Small intestine (tissue), 7 donors: Measurements from ENCODE around the gene GNAS-AS1. TPM values are rescaled to one million over a fixed set of nuclear protein-coding genes. Genes with fewer than 3 reads are reported as not detected.

Source experiments
- DNase-seq, 2 donors: peaks; one replicate each; pipeline versions ENCODE4 v3.0.0 to v3.0.0-alpha.2; 2013
- FAIRE-seq: peaks from 2 replicates; lab custom pipeline; 2012; peaks lifted over from hg19 to GRCh38; lab: Jason Lieb, UNC
- H3K27ac ChIP-seq, 3 donors: one replicate each; pipeline ENCODE4 v1.5.1; 2013; ENCODE audit warnings: low read length in 2 of 3, mild to moderate bottlenecking in 2 of 3, control low read depth in 1 of 3, inconsistent platforms in 1 of 3, low read depth in 1 of 3, moderate library complexity in 1 of 3
- H3K27me3 ChIP-seq, 3 donors: one replicate each; pipeline ENCODE4 v1.6.1; 2013; ENCODE audit warnings: low read length in 3 of 3, inconsistent platforms in 1 of 3; ENCODE audit not compliant: control insufficient read depth in 3 of 3, insufficient read depth in 3 of 3
- H3K36me3 ChIP-seq, 3 donors: one replicate each; pipeline ENCODE4 v1.6.1; 2013; ENCODE audit warnings: low read length in 3 of 3, inconsistent platforms in 1 of 3, low read depth in 1 of 3, mild to moderate bottlenecking in 1 of 3, moderate library complexity in 1 of 3; ENCODE audit not compliant: control insufficient read depth in 3 of 3, insufficient read depth in 2 of 3
- H3K4me1 ChIP-seq, 3 donors: one replicate each; pipeline ENCODE4 v1.6.1; 2013; ENCODE audit warnings: low read length in 2 of 3, inconsistent platforms in 1 of 3, low read depth in 1 of 3, mild to moderate bottlenecking in 1 of 3, moderate library complexity in 1 of 3; ENCODE audit not compliant: control insufficient read depth in 3 of 3, insufficient read depth in 2 of 3
- H3K4me3 ChIP-seq, 3 donors: one replicate each; pipeline ENCODE4 v1.5.1; 2013; ENCODE audit warnings: low read length in 3 of 3, control low read depth in 1 of 3, inconsistent platforms in 1 of 3, low read depth in 1 of 3, mild to moderate bottlenecking in 1 of 3, moderate library complexity in 1 of 3
- H3K9me3 ChIP-seq, 2 donors: one replicate each; pipeline ENCODE4 v1.6.1; 2013; ENCODE audit warnings: low read depth in 1 of 2, low read length in 1 of 2; ENCODE audit not compliant: control insufficient read depth in 2 of 2, insufficient read depth in 1 of 2
- WGBS, 3 donors: extraction: QIAGEN DNeasy Blood & Tissue Kit; methylation state at CpG; one replicate each; pipeline ENCODE4 v1.1.7; 2013; 5-methylcytosine and 5-hydroxymethylcytosine counted together
- polyA plus RNA-seq, 4 donors: library from polyadenylated mRNA; stranded (reverse) in 3 of 4; unstranded in 1 of 4; fragments of 200-250 nt in 3 of 4; fragments of 120-200 nt in 1 of 4; gene quantifications; one replicate each; pipeline versions ENCODE4 v1.2.1 to v1.2.3, GENCODE V29; 2013
- donor health status: healthy with polysubstance abuse.
- donor health status: control.
- donor health status: control.
- donor health status: Bipolar disorder and iron deficiency.
- donor health status: healthy.

The GNAS-AS1 gene
- polyA plus RNA-seq, 4 donors, result 0.37 to 0.38 TPM; not detected in 2

GRCh38 chr20:58851221-58851968 is 693 bp upstream of the GNAS-AS1 start:
- FAIRE-seq (no peak), DNase-seq (peak in 1 of 2 donors; percentile 33)
- WGBS, 3 donors, result 47 to 72% (median 48%) methylated on average over 32 to 41 of the region's 41 CpGs
- peaks cover 0 to 50% (median 25%) of the 10 kb centered on the region in 3 donors for H3K27me3 ChIP-seq
- no peak overlapping the region for H3K27ac ChIP-seq
- H3K36me3 ChIP-seq, result no peaks in the 10 kb centered on the region
- H3K4me1 ChIP-seq, result peaks cover 0 to 2% (median 0%) of the 10 kb centered on the region in 3 donors
- peak overlapping the region; percentile 6 to 53 (median 21) for H3K4me3 ChIP-seq
- H3K9me3 ChIP-seq, result no peaks in the 10 kb centered on the region

- Histone ChIP-seq H3K9me3 (no peaks in the 10 kb centered on the region), H3K4me3 (no peak overlapping the region), H3K27ac (no peak overlapping the region), H3K27me3 (peaks cover 0 to 32% (median 6%) of the 10 kb centered on the region in 3 donors), H3K36me3 (no peaks in the 10 kb centered on the region), H3K4me1 (peaks cover 0 to 2% (median 0%) of the 10 kb centered on the region in 3 donors)
- FAIRE-seq (no peak), DNase-seq (no peak)
- 59 to 75% (median 61%) methylated on average over 2 of the region's 2 CpGs for WGBS, 3 donors
Measured at GRCh38 chr20:58847463-58847862, 3.2 kb downstream of the GNAS-AS1 start.

GRCh38 chr20:58845706-58846105 is 5.0 kb downstream of the GNAS-AS1 start:
- Histone ChIP-seq H3K4me3 (no peak overlapping the region), H3K27me3 (peaks cover 0 to 35% (median 0%) of the 10 kb centered on the region in 3 donors), H3K9me3 (no peaks in the 10 kb centered on the region), H3K36me3 (peaks cover 0 to 12% (median 0%) of the 10 kb centered on the region in 3 donors), H3K4me1 (peaks cover 0 to 2% (median 0%) of the 10 kb centered on the region in 3 donors), H3K27ac (no peak overlapping the region)
- FAIRE-seq (no peak), DNase-seq (no peak)
- 68 to 72% (median 72%) methylated on average over 3 of the region's 3 CpGs for WGBS, 3 donors

GRCh38 chr20:58843128-58843556 is 7.6 kb downstream of the GNAS-AS1 start:
- no peak for DNase-seq
- Histone ChIP-seq H3K9me3 (no peaks in the 10 kb centered on the region), H3K4me1 (no peaks in the 10 kb centered on the region), H3K4me3 (no peak overlapping the region), H3K36me3 (peaks cover 0 to 14% (median 0%) of the 10 kb centered on the region in 3 donors), H3K27me3 (peaks cover 0 to 51% (median 0%) of the 10 kb centered on the region in 3 donors), H3K27ac (no peak overlapping the region)
- 49 to 55% (median 54%) methylated on average over 6 of the region's 6 CpGs for WGBS, 3 donors
- FAIRE-seq, result no peak

- FAIRE-seq (no peak), DNase-seq (no peak)
- H3K4me1 ChIP-seq, result no peaks in the 10 kb centered on the region
- WGBS, 3 donors, result 53 to 60% (median 55%) methylated on average over 20 of the region's 20 CpGs
- peaks cover 0 to 51% (median 0%) of the 10 kb centered on the region in 3 donors for H3K27me3 ChIP-seq
- H3K27ac ChIP-seq, result no peak overlapping the region
- H3K4me3 ChIP-seq, result no peak overlapping the region
- H3K9me3 ChIP-seq, result no peaks in the 10 kb centered on the region
- peaks cover 0 to 14% (median 0%) of the 10 kb centered on the region in 3 donors for H3K36me3 ChIP-seq
Measured at GRCh38 chr20:58842276-58842675, 8.4 kb downstream of the GNAS-AS1 start.

GRCh38 chr20:58841539-58842264 is 9.0 kb downstream of the GNAS-AS1 start:
- Histone ChIP-seq H3K4me3 (no peak overlapping the region), H3K36me3 (peaks cover 0 to 14% (median 0%) of the 10 kb centered on the region in 3 donors), H3K9me3 (no peaks in the 10 kb centered on the region), H3K27me3 (peaks cover 0 to 51% (median 0%) of the 10 kb centered on the region in 3 donors), H3K27ac (no peak overlapping the region), H3K4me1 (no peaks in the 10 kb centered on the region)
- DNase-seq (peak in 1 of 2 donors; percentile 10), FAIRE-seq (no peak)
- 52 to 60% (median 53%) methylated on average over 57 to 58 of the region's 58 CpGs for WGBS, 3 donors

- Histone ChIP-seq H3K4me1 (no peaks in the 10 kb centered on the region), H3K9me3 (no peaks in the 10 kb centered on the region), H3K27ac (no peak overlapping the region), H3K4me3 (no peak overlapping the region), H3K27me3 (peaks cover 0 to 51% (median 0%) of the 10 kb centered on the region in 3 donors), H3K36me3 (peaks cover 0 to 14% (median 0%) of the 10 kb centered on the region in 3 donors)
- peak in 1 of 2 donors; percentile 9 for DNase-seq
- 50 to 56% (median 51%) methylated on average over 50 to 51 of the region's 51 CpGs for WGBS, 3 donors
- FAIRE-seq, result no peak
Measured at GRCh38 chr20:58840816-58841538, 9.7 kb downstream of the GNAS-AS1 start.
